Measurements from ENCODE around the gene GALNT6.

Gene GALNT6

DNA sequence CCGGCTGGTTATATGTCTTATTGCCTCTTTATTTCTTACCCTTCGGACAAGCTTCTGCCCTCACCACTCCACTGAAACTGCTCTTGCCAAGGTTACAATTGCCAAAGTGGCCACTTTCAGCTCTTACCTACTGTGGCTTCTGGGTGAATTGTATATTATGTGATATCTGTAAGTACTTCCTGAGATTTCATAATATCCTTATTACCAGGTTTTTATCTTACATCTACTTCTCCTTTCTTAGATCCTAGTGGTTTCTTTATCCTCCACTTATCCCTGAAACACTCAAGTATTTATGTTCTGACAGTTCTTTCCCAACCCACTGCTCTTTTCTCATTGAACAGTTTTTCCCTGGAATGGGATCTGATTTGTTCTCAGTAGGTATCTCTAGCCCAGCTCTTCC, 55.3 kb downstream of the GALNT6 start:
- H3K4me3 ChIP-seq (ENCODE audit: low read length), result no peak overlapping the region
- H3K27ac ChIP-seq (ENCODE audit: low read depth, low read length), result no peak overlapping the region
- no peaks in the 10 kb centered on the region for H3K36me3 ChIP-seq (ENCODE audit: control insufficient read depth, low read length)
- peaks cover 37% of the 10 kb centered on the region for H3K27me3 ChIP-seq (ENCODE audit: control insufficient read depth, low read length)
- no peaks in the 10 kb centered on the region for H3K4me1 ChIP-seq (ENCODE audit: control insufficient read depth, low read length)
- no peaks in the 10 kb centered on the region for H4K20me1 ChIP-seq (ENCODE audit: control insufficient read depth, insufficient read depth, low read depth, low read length)
- no peaks in the 10 kb centered on the region for H3K79me2 ChIP-seq (ENCODE audit: control insufficient read depth, low read length)
- TF ChIP-seq, protein P1, sequence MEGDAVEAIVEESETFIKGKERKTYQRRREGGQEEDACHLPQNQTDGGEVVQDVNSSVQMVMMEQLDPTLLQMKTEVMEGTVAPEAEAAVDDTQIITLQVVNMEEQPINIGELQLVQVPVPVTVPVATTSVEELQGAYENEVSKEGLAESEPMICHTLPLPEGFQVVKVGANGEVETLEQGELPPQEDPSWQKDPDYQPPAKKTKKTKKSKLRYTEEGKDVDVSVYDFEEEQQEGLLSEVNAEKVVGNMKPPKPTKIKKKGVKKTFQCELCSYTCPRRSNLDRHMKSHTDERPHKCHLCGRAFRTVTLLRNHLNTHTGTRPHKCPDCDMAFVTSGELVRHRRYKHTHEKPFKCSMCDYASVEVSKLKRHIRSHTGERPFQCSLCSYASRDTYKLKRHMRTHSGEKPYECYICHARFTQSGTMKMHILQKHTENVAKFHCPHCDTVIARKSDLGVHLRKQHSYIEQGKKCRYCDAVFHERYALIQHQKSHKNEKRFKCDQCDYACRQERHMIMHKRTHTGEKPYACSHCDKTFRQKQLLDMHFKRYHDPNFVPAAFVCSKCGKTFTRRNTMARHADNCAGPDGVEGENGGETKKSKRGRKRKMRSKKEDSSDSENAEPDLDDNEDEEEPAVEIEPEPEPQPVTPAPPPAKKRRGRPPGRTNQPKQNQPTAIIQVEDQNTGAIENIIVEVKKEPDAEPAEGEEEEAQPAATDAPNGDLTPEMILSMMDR (IDR thresholded peaks at IDR 0.05; ENCODE audit: low read depth, low read length, poor library complexity, severe bottlenecking), result no peak
- no peak for TF ChIP-seq EZH2phosphoT487 (IDR thresholded peaks at IDR 0.05; ENCODE audit: borderline replicate concordance, low read length)
- no peaks in the 10 kb centered on the region for H3K9me3 ChIP-seq (ENCODE audit: control insufficient read depth, insufficient read depth, low read length)
- no peaks in the 10 kb centered on the region for H3F3A ChIP-seq (ENCODE audit: control insufficient read depth, insufficient read depth)
- no peaks in the 10 kb centered on the region for H3K9me2 ChIP-seq (replicated peaks; ENCODE audit: control insufficient read depth, low read length)
- no peak overlapping the region for H3K4me2 ChIP-seq (ENCODE audit: low read length)

DNA sequence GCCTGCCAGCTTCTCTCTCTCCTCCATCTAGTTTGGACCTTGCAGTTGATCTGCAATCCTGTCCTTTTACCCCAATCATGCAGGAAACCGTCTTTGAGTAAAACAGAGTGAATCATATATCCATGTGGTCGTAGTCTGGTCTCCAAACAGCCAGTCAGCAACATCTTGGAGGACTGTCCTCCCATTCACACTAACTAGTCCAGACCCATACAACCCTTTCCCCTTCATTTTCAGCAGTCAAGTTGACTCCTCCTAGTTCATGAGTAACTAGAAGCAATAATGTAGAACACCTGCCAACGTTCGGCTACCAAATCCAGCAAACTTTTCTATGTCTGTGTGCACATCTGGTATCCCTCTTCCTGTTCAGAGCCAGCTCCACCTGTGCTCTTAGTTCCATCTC, 56.4 kb downstream of the GALNT6 start:
- Histone ChIP-seq H3K4me1 (ENCODE audit: control insufficient read depth, low read length) (no peaks in the 10 kb centered on the region), H3K4me3 (ENCODE audit: low read length) (no peak overlapping the region), H3K27ac (ENCODE audit: low read depth, low read length) (no peak overlapping the region), H4K20me1 (ENCODE audit: control insufficient read depth, insufficient read depth, low read depth, low read length) (no peaks in the 10 kb centered on the region), H3F3A (ENCODE audit: control insufficient read depth, insufficient read depth) (no peaks in the 10 kb centered on the region), H3K36me3 (ENCODE audit: control insufficient read depth, low read length) (no peaks in the 10 kb centered on the region), H3K4me2 (ENCODE audit: low read length) (no peak overlapping the region), H3K9me2 (replicated peaks; ENCODE audit: control insufficient read depth, low read length) (no peaks in the 10 kb centered on the region), H3K79me2 (ENCODE audit: control insufficient read depth, low read length) (no peaks in the 10 kb centered on the region), H3K27me3 (ENCODE audit: control insufficient read depth, low read length) (peaks cover 42% of the 10 kb centered on the region), H3K9me3 (ENCODE audit: control insufficient read depth, insufficient read depth, low read length) (no peaks in the 10 kb centered on the region)
- TF ChIP-seq, protein P1 (IDR thresholded peaks at IDR 0.05; ENCODE audit: low read depth, low read length, poor library complexity, severe bottlenecking), result no peak
- no peak for TF ChIP-seq EZH2phosphoT487 (IDR thresholded peaks at IDR 0.05; ENCODE audit: borderline replicate concordance, low read length)

DNA sequence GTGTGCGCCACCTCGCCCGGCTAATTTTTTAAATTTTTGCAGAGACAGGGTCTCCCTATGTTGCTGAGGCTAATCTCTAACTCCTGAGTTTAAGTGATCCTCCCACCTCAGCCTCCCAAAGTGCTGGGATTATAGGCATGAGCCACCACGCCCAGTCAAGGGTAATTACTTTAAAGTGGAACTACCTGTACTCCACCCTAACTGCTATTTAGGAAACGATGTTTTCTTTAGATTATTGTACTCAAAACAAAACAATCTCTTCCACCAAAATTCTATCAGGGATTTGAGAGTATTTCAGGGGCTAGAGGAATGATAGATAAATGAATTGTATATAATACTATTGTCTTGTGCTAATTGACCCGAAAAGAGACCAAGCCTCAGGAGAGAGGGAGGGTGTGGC, 57.7 kb downstream of the GALNT6 start:
- no peaks in the 10 kb centered on the region for H3F3A ChIP-seq (ENCODE audit: control insufficient read depth, insufficient read depth)
- no peak overlapping the region for H3K4me2 ChIP-seq (ENCODE audit: low read length)
- H3K27me3 ChIP-seq (ENCODE audit: control insufficient read depth, low read length), result peaks cover 46% of the 10 kb centered on the region
- no peaks in the 10 kb centered on the region for H3K9me3 ChIP-seq (ENCODE audit: control insufficient read depth, insufficient read depth, low read length)
- H4K20me1 ChIP-seq (ENCODE audit: control insufficient read depth, insufficient read depth, low read depth, low read length), result no peaks in the 10 kb centered on the region
- no peak overlapping the region for H3K4me3 ChIP-seq (ENCODE audit: low read length)
- H3K36me3 ChIP-seq (ENCODE audit: control insufficient read depth, low read length), result no peaks in the 10 kb centered on the region
- H3K27ac ChIP-seq (ENCODE audit: low read depth, low read length), result no peak overlapping the region
- H3K9me2 ChIP-seq (replicated peaks; ENCODE audit: control insufficient read depth, low read length), result no peaks in the 10 kb centered on the region
- no peaks in the 10 kb centered on the region for H3K4me1 ChIP-seq (ENCODE audit: control insufficient read depth, low read length)
- no peak for TF ChIP-seq EZH2phosphoT487 (IDR thresholded peaks at IDR 0.05; ENCODE audit: borderline replicate concordance, low read length)
- TF ChIP-seq, protein P1 (IDR thresholded peaks at IDR 0.05; ENCODE audit: low read depth, low read length, poor library complexity, severe bottlenecking), result no peak
- H3K79me2 ChIP-seq (ENCODE audit: control insufficient read depth, low read length), result no peaks in the 10 kb centered on the region

DNA sequence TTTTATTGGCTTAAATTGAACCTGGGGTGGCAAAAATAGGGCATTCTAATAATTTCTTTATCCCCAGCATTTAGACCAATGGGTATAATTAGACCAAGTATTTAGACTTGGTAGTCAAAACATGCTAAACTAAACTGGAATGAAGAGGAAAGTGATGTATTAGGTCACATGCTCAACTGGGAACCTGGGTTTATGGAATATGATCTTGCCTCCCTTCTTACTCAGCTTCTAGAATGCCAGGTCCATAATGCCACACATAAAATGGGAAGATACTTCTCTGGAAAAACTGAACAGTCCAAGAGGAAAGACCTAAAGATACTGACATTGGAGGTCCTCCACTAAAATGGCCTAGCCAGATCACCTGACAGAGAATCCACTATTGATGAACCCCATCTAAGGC, 61.0 kb downstream of the GALNT6 start:
- Histone ChIP-seq H3K9me2 (replicated peaks; ENCODE audit: control insufficient read depth, low read length) (no peaks in the 10 kb centered on the region), H3K4me2 (ENCODE audit: low read length) (no peak overlapping the region), H3K36me3 (ENCODE audit: control insufficient read depth, low read length) (no peaks in the 10 kb centered on the region), H3K4me3 (ENCODE audit: low read length) (no peak overlapping the region), H3K79me2 (ENCODE audit: control insufficient read depth, low read length) (no peaks in the 10 kb centered on the region), H3K9me3 (ENCODE audit: control insufficient read depth, insufficient read depth, low read length) (no peaks in the 10 kb centered on the region), H3K4me1 (ENCODE audit: control insufficient read depth, low read length) (peaks cover 11% of the 10 kb centered on the region), H3F3A (ENCODE audit: control insufficient read depth, insufficient read depth) (no peaks in the 10 kb centered on the region), H3K27ac (ENCODE audit: low read depth, low read length) (no peak overlapping the region), H4K20me1 (ENCODE audit: control insufficient read depth, insufficient read depth, low read depth, low read length) (no peaks in the 10 kb centered on the region), H3K27me3 (ENCODE audit: control insufficient read depth, low read length) (peaks cover 30% of the 10 kb centered on the region)
- no peak for TF ChIP-seq EZH2phosphoT487 (IDR thresholded peaks at IDR 0.05; ENCODE audit: borderline replicate concordance, low read length)
- TF ChIP-seq, protein P1 (IDR thresholded peaks at IDR 0.05; ENCODE audit: low read depth, low read length, poor library complexity, severe bottlenecking), result no peak

Data from DOHH2 (cell line).